GM19238 (cell line): Measurements from ENCODE around the gene PTGS1.
"Not testable (repeated sequence)": the region's sequence is repeated elsewhere in the genome, so short reads cannot be mapped to it uniquely, and the experiment has no call there.

ENCODE experiments used
- DNase-seq: peaks from one replicate; pipeline ENCODE4 v3.0.0; 2011; ENCODE audit warnings: low spot score; ENCODE audit not compliant: insufficient read length

PTGS1 gene

DNA sequence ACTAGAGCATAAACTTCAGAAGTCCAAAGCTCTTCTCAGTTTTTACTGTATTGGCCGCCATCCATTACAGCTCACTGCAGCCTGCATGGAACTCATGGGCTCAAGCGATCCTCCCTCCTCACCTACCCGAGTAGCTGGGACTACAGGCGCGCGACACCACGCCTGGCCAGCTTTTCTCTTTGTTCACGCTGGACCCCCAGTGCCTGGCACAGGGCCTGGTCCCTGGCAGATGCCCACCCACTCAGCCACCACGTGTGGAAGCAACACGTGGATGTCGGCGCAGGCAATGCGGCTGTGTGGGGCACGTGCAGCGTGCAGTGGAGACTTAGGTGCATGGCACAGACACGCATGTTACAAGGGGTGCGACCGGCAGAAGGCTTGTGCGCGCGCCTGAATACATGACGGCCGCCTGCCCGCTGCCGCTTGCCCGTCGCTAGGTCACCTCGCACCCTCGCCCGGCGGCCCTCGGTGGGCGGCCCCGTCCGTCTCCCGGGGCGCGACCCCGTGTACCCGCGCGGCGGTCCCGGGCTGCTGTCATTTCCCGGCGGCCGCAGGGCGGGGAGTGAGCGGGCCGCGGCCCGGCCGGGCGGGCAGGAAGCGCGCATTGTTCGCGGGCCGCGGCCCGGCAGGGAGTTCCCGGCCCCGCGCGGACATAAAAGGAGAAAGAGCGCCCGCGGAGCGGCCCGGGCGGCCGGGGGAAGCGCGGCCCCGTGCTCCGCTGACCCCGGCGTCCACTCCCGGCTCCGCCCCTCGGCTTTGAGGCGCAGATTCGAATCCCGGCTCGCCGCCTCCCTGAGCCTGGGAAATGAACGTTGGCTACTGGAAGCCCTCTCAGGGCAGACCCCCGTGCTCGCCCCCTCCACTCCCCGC lies 24.1 kb upstream of the PTGS1 start:
- no peak for DNase-seq

DNA sequence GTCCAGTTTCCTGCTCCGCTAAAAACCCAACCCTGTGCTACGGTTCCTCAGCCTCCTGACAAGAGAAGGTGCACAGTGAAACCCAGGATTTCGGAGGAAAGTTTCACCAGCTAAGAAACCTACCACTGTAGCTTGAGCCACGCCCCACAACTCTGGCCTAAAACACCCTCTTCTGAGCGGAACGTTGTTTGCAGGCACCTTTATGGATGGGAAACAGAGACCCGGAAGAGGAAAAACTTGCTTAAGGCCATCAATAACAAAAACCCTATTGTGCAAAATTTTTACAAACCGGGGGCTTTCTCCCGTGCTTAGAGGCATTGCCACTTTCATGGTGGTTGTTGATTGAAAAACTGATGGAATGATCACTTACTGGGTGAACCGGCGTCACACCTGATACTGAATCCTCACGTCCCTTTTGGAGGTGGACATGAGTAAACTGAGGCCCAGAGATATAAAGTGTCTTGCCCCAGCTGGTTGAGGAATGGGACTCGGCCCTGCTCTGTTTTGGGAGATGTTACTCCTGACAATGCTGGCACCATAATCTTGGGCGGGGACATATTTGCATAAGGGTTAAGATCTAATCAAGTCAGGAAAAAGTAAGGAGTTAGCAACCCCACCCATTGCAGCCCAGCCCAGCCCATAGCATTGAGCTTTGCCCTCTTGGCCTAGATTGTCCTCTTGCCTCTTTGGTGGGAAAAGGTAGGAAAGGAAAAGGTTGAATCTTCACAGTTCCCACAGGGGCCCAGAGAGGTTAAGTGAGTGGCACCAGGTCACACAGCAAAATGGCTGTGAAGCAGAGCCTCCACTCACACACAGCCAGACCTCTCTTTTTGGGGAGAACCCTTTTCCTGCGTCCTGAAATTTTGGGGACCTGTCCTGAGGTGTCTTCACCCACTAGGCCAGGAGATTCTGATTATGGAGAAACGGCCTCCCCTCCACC lies 23.2 kb upstream of the PTGS1 start:
- no peak for DNase-seq

GRCh38 chr9:122348288-122348777 lies 22.5 kb upstream of the PTGS1 start:
- DNase-seq: no peak

- DNase-seq: no peak
Measured at GRCh38 chr9:122348791-122349190, 22.0 kb upstream of the PTGS1 start.

GRCh38 chr9:122349201-122349600 lies 21.6 kb upstream of the PTGS1 start:
- no peak for DNase-seq

DNA sequence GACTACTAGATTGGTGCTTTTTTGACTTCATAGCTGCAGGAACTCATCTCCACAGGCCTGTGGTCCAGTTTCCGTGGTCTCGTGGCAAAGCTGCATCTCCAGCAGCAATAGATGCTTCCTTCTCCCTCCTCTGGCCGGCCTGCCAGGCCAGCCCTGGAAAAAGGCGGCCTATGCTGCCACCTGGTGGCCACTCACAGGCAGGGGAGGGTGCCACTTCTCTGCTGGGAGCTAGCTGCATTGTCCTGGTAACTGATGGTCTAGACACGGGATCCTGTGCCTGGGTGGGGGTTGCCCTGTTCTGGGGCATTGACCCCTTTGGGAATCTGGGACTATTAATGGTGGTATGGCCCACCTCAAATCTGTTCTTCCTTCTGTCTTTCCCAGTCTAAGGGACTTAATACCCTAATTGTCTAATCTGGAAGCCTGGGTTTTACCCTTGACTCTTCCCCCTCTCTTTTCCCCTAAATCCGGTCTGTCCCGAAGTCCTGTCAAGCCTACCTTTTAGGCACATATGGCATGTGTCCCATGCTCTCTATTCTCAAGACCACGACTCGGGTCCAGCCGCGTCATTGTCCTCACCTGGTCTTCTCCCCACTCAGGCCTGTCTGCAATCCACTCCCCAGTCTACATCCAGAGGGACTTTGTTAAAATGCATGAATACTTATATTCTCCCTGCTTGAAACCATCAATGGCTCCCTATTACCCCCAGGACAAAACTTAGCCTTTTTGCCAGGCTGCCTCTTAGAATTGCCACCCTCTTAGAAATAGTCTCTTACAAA lies 20.1 kb upstream of the PTGS1 start:
- DNase-seq: peak; percentile 83

DNA sequence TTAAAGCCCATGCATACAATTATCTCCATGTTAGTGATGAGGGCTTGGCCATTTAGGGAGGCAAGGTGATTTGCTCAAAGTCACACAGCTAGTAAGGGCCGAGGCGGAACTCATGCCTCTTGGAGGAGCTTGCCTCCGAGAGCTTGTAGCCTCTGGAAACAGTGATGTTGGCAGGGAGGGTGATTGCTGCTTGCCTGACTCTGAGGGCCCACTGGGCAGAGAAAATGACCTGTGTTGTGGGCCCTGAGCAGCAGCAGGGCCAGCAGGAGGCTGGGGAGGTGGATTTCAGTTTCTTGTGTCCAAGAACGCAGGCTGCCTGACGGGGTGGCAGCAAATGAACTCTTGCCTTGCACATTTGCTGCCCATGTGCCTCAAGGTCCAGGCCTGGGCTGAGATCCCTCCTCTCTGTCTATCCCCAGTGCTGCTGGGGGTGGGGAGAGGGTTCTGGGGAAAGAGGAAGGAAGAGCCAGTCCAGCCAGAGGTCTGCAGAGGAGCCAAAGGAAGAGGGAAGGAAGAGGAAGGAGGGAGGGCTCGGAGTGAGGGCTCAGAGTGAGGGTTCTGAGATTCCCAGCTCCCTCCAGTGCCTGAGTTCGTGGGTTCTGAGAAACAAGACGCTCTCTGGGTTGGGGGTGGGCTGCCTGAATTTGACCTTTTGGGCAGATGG lies 16.2 kb upstream of the PTGS1 start:
- no peak for DNase-seq

DNA sequence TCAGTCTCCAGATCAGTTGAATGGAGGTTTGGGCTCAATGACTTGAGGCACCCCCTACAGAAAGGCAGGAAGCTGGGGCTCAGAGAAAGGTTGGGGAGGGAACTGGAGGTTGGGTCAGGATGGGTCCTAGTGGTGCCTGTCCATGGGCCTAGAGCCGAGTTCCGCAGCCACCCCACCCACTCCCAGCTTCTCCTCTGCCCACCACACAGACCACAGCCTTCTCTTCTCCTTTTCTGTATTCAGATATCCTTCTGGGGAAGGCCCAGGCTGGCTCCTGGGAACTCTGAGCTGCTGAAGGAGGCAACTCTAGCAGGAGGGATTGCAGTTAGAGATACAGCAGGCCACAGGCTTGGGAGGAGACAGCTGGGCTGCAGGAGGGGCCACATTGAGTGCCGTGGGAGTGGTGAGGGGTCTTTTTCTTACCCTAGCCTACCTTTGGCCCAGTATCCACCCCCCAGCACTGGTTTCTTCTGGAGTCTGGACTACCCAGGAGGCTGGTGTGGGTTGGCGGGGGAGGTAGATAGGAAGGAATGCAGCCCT lies 15.4 kb upstream of the PTGS1 start:
- DNase-seq: no peak

GRCh38 chr9:122356627-122357026 lies 14.2 kb upstream of the PTGS1 start:
- no peak for DNase-seq

DNA sequence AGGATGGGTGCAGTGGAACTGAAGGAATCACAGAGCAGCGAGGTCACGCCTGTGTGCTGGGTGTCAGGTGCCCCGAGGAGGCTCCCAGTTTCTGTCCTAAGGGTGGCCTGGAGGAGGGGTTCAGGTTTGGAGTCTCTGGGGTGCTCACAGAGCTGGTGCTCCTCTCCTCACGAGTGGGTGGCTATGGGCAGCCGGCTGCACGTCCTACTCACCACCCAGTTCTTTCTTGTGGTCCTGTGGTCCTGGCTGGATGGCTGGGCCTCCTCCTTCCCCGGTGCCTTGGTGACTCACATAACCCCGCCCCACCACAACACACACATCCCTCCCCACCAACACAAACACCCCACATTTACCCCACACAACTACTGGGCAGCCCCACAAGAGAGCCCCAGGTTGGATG lies 9.9 kb upstream of the PTGS1 start:
- DNase-seq: no peak

GRCh38 chr9:122363131-122363530 lies 7.7 kb upstream of the PTGS1 start:
- DNase-seq: not testable (repeated sequence)

- DNase-seq: no peak
Measured at GRCh38 chr9:122364117-122364782, 6.6 kb upstream of the PTGS1 start.

- no peak for DNase-seq
Measured at GRCh38 chr9:122364783-122365150, 6.1 kb upstream of the PTGS1 start.

GRCh38 chr9:122366074-122366660 lies 4.7 kb upstream of the PTGS1 start:
- DNase-seq: no peak

DNA sequence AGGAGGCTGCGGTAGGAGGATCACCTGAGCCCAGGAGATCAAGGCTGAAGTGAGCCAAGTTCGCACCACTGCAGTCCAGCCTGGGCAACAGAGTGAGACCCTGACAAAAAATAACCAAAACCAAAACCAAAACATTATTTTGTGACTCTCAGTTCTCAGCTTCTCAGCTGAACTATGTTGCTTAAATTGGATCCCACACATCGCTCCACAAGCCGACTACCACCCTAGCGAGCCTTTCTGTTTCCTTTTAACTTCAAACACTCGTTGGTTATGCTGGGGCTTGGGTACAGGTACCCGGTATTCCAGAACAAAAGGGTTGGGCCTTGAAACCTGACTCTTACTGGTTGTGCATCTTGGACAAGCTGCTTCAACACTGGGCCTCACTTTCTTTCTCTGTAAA lies 3.8 kb upstream of the PTGS1 start:
- no peak for DNase-seq

DNA sequence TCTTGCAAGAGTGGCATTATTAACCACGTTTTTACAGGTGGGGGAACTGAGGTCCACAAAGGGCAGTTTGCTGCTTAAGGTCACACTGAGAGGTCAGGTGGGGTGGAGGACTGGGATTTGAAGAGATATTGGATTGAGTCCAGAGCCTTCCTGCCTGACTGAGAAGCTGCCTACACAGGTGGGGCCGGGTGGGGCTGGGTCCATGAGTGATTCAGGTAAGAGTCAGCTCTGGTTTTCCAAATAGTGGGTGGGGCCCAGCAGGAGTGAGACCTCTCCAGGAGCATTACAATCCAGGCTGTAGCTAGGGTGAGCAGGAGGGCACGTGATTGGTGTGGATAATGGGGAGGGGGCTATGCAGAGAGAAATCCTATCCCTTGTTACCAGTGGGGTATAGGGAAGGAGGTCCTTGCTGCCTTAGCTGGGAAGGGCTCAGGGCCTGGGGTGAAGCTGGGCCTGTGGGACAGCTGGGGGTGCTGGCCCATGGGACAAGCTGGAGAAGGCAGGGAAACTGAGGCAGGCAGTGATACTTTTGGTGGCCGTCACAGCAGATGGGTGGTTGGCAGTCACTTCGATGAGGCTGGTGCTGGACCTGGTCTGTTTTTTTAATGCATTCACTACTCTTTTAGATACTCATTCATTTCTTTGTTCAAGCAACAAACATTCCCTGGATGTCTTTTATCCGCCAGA lies 2.9 kb upstream of the PTGS1 start:
- DNase-seq: no peak

- DNase-seq: no peak
Measured at GRCh38 chr9:122368642-122369041, 2.2 kb upstream of the PTGS1 start.

DNA sequence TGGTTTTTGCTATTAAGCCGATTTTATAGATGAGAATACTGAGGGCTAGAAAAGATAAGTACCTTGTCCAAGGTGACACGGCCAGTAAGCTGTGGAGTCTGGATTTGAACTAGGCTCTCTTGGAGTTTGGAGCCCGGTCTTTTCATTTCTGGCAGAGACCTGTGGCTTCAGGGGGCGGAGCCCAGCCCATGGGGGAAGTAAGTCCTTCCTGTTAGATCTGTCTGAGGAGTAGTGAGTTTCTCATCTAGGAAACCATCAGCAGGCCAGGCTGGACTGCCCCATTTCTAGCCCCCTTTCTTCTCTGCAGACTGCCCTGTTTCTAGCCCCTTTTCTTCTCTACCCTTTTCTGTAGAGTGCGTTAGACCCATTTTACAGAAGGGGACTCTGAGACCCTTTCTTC lies 521 bp upstream of the PTGS1 start:
- no peak for DNase-seq

GRCh38 chr9:122371846-122372245 lies 1.0 kb downstream of the PTGS1 start:
- DNase-seq: no peak
